ENCODE measurements around the gene LRFN4.
A peak's percentile ranks its signal among the peaks of the same experiment; 100 is the strongest.

The LRFN4 gene

GRCh38 chr11:66834943-66835342 lies 21.9 kb upstream of the LRFN4 start:
- Histone ChIP-seq H3K27ac (ENCODE audit: low read depth, low read length) (peak overlapping the region; percentile 86), H2AFZ (ENCODE audit: low read length, unreplicated experiment) (no peak overlapping the region), H3K79me2 (ENCODE audit: control insufficient read depth, insufficient read depth, low read length, unreplicated experiment) (peaks cover 3% of the 10 kb centered on the region), H3K4me3 (ENCODE audit: low read depth, low read length) (no peak overlapping the region), H3K36me3 (ENCODE audit: insufficient read depth, low read length) (no peaks in the 10 kb centered on the region), H3K27me3 (ENCODE audit: insufficient read depth, low read length) (no peaks in the 10 kb centered on the region), H3K4me1 (ENCODE audit: control insufficient read depth, insufficient read depth, low read length, unreplicated experiment) (peaks cover 9% of the 10 kb centered on the region)

DNA sequence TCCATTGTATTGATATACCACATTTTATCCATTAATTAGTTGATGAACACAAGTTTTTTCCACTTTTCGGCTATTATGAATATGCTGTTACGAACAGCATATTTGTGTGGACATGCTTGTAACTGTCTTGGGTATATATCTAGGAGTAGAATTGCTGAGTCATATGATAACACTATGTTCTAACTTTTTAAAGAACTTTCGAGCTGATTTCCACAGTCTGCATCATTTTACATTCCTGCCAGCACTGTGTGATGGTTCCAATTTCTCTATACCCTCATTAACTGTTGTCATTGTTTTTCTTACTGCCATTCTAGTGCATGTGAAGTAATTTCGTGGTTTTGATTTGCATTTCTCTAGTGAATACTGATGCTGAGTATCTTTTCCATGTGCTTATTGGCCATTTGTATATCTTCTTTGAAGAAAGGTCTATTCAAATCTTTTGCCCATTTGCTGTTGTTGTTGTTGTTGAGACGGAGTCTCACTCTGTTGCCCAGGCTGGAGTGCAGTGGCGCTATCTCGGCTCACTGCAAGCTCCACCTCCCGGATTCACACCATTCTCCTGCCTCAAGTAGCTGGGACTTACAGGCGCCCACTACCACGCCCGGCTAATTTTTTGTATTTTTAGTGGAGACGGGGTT lies 21.0 kb upstream of the LRFN4 start:
- H3K4me1 ChIP-seq (ENCODE audit: control insufficient read depth, insufficient read depth, low read length, unreplicated experiment), result peaks cover 18% of the 10 kb centered on the region
- H2AFZ ChIP-seq (ENCODE audit: low read length, unreplicated experiment), result no peak overlapping the region
- no peaks in the 10 kb centered on the region for H3K27me3 ChIP-seq (ENCODE audit: insufficient read depth, low read length)
- H3K36me3 ChIP-seq (ENCODE audit: insufficient read depth, low read length), result no peaks in the 10 kb centered on the region
- H3K79me2 ChIP-seq (ENCODE audit: control insufficient read depth, insufficient read depth, low read length, unreplicated experiment), result peaks cover 9% of the 10 kb centered on the region
- H3K4me3 ChIP-seq (ENCODE audit: low read depth, low read length), result no peak overlapping the region
- H3K27ac ChIP-seq (ENCODE audit: low read depth, low read length), result peak overlapping the region; percentile 86

DNA sequence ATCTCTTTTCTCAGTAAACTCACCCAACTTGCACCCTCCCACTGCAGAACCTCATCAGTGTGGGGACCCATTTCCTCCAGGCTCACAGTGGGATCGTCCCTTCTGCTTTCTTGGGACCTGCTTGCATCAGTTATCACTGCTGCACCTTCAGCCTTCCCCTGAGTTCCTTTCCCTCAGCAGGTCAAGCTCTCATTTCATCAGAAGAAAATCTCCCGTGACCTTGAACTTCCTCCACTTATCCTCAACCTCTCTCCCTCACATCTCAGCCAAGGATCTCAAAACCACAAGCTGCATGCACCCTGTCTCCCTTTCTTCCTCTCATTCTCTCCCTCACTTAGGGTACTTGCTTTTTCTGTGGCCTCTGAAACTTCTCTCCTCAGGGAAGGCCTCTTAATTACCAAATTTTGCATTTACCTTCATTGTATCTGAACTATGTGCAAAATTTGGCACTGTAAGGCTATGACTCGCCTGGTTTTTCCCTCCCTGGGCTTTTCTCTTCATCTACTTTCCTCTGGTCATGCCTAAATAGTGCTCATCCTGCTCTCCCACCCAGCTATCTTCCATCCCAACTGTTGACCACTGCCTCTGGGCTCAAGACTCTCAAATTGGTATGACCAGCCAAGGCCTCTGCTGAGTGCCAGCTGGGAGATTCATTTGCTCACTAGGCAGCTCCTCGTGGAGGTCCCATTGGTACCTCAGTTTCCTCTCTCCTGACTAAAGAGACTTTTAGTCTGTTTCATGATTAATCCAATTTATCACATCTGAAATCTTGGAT lies 16.4 kb upstream of the LRFN4 start:
- Histone ChIP-seq H3K79me2 (ENCODE audit: control insufficient read depth, insufficient read depth, low read length, unreplicated experiment) (peaks cover 50% of the 10 kb centered on the region), H3K4me1 (ENCODE audit: control insufficient read depth, insufficient read depth, low read length, unreplicated experiment) (peaks cover 29% of the 10 kb centered on the region), H3K4me3 (ENCODE audit: low read depth, low read length) (no peak overlapping the region), H3K27ac (ENCODE audit: low read depth, low read length) (peak overlapping the region; percentile 38; the same call in 1 of the 2 replicates), H3K27me3 (ENCODE audit: insufficient read depth, low read length) (no peaks in the 10 kb centered on the region), H3K36me3 (ENCODE audit: insufficient read depth, low read length) (no peaks in the 10 kb centered on the region), H2AFZ (ENCODE audit: low read length, unreplicated experiment) (no peak overlapping the region)

- peak overlapping the region; percentile 98 for H3K4me3 ChIP-seq (ENCODE audit: low read depth, low read length)
- no peaks in the 10 kb centered on the region for H3K36me3 ChIP-seq (ENCODE audit: insufficient read depth, low read length)
- no peak overlapping the region for H3K27ac ChIP-seq (ENCODE audit: low read depth, low read length)
- H3K27me3 ChIP-seq (ENCODE audit: insufficient read depth, low read length), result no peaks in the 10 kb centered on the region
- peaks cover 33% of the 10 kb centered on the region for H3K4me1 ChIP-seq (ENCODE audit: control insufficient read depth, insufficient read depth, low read length, unreplicated experiment)
- H3K79me2 ChIP-seq (ENCODE audit: control insufficient read depth, insufficient read depth, low read length, unreplicated experiment), result peaks cover 52% of the 10 kb centered on the region
- no peak overlapping the region for H2AFZ ChIP-seq (ENCODE audit: low read length, unreplicated experiment)
Observed at GRCh38 chr11:66841861-66842260, 15.0 kb upstream of the LRFN4 start.

- H3K4me1 ChIP-seq (ENCODE audit: control insufficient read depth, insufficient read depth, low read length, unreplicated experiment), result peaks cover 36% of the 10 kb centered on the region
Observed at GRCh38 chr11:66842501-66842895, 14.4 kb upstream of the LRFN4 start.

GRCh38 chr11:66842896-66843775 lies 13.7 kb upstream of the LRFN4 start, which contains the start of gene RCE1:
Gene RCE1 (plus strand): TSS chr11:66843441. CDS start chr11:66843456, 15 bp downstream.
- Histone ChIP-seq H3K27me3 (ENCODE audit: insufficient read depth, low read length) (no peaks in the 10 kb centered on the region), H3K4me1 (ENCODE audit: control insufficient read depth, insufficient read depth, low read length, unreplicated experiment) (peaks cover 36% of the 10 kb centered on the region), H3K79me2 (ENCODE audit: control insufficient read depth, insufficient read depth, low read length, unreplicated experiment) (peaks cover 52% of the 10 kb centered on the region), H2AFZ (ENCODE audit: low read length, unreplicated experiment) (peak within 1 kb of the TSS; percentile 80), H3K27ac (ENCODE audit: low read depth, low read length) (peak within 1 kb of the TSS; percentile 88), H3K4me3 (ENCODE audit: low read depth, low read length) (peak within 1 kb of the TSS; percentile 98), H3K36me3 (ENCODE audit: insufficient read depth, low read length) (peaks cover 3% of the 10 kb centered on the region; the same call in 1 of the 2 replicates)

More at GRCh38 chr11:66842501-66842895, 14.4 kb upstream of the LRFN4 start:
- Histone ChIP-seq H2AFZ (ENCODE audit: low read length, unreplicated experiment) (no peak overlapping the region), H3K36me3 (ENCODE audit: insufficient read depth, low read length) (no peaks in the 10 kb centered on the region), H3K4me3 (ENCODE audit: low read depth, low read length) (peak overlapping the region; percentile 98), H3K27me3 (ENCODE audit: insufficient read depth, low read length) (no peaks in the 10 kb centered on the region), H3K79me2 (ENCODE audit: control insufficient read depth, insufficient read depth, low read length, unreplicated experiment) (peaks cover 52% of the 10 kb centered on the region), H3K27ac (ENCODE audit: low read depth, low read length) (peak overlapping the region; percentile 88)

GRCh38 chr11:66843776-66844495 lies 12.9 kb upstream of the LRFN4 start:
- Histone ChIP-seq H3K27me3 (ENCODE audit: insufficient read depth, low read length) (no peaks in the 10 kb centered on the region), H3K27ac (ENCODE audit: low read depth, low read length) (peak overlapping the region; percentile 88)

DNA sequence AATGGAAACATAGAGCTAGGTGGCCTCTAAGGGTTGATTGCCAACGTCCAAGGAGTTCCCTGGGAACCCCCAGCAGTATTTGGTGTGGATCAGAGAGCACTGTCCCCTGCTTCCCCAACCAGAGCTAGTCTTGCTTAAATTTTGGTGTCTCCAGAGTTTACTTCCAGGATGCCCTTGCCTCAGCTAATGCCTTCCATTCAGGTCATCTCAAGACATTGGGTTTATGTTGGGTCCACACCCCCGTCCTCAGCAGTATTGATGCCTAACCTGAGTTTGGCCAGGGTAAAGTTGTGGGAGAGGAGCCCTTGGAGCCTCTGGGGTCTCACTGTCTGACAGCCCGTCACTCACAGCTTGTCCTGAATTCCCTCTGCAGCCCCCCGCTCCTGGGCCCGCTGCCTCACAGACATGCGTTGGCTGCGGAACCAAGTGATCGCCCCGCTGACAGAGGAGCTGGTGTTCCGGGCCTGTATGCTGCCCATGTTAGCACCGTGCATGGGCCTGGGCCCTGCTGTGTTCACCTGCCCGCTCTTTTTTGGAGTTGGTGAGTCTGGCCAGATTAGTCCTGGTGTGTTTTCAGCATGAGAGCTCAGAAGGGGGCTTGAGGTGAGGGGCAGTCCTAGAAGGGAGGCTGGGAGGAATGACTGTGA lies 12.2 kb upstream of the LRFN4 start:
- H3K4me1 ChIP-seq (ENCODE audit: control insufficient read depth, insufficient read depth, low read length, unreplicated experiment), result peaks cover 36% of the 10 kb centered on the region
- peak overlapping the region; percentile 98 for H3K4me3 ChIP-seq (ENCODE audit: low read depth, low read length)
- H3K36me3 ChIP-seq (ENCODE audit: insufficient read depth, low read length), result peaks cover 3% of the 10 kb centered on the region; the same call in 1 of the 2 replicates
- no peaks in the 10 kb centered on the region for H3K27me3 ChIP-seq (ENCODE audit: insufficient read depth, low read length)
- no peak overlapping the region for H2AFZ ChIP-seq (ENCODE audit: low read length, unreplicated experiment)
- H3K27ac ChIP-seq (ENCODE audit: low read depth, low read length), result no peak overlapping the region
- H3K79me2 ChIP-seq (ENCODE audit: control insufficient read depth, insufficient read depth, low read length, unreplicated experiment), result peaks cover 52% of the 10 kb centered on the region

More at GRCh38 chr11:66843776-66844495, 12.9 kb upstream of the LRFN4 start:
- H2AFZ ChIP-seq (ENCODE audit: low read length, unreplicated experiment), result peak overlapping the region; percentile 80
- peaks cover 3% of the 10 kb centered on the region; the same call in 1 of the 2 replicates for H3K36me3 ChIP-seq (ENCODE audit: insufficient read depth, low read length)
- peaks cover 36% of the 10 kb centered on the region for H3K4me1 ChIP-seq (ENCODE audit: control insufficient read depth, insufficient read depth, low read length, unreplicated experiment)
- peaks cover 52% of the 10 kb centered on the region for H3K79me2 ChIP-seq (ENCODE audit: control insufficient read depth, insufficient read depth, low read length, unreplicated experiment)
- H3K4me3 ChIP-seq (ENCODE audit: low read depth, low read length), result peak overlapping the region; percentile 98

DNA sequence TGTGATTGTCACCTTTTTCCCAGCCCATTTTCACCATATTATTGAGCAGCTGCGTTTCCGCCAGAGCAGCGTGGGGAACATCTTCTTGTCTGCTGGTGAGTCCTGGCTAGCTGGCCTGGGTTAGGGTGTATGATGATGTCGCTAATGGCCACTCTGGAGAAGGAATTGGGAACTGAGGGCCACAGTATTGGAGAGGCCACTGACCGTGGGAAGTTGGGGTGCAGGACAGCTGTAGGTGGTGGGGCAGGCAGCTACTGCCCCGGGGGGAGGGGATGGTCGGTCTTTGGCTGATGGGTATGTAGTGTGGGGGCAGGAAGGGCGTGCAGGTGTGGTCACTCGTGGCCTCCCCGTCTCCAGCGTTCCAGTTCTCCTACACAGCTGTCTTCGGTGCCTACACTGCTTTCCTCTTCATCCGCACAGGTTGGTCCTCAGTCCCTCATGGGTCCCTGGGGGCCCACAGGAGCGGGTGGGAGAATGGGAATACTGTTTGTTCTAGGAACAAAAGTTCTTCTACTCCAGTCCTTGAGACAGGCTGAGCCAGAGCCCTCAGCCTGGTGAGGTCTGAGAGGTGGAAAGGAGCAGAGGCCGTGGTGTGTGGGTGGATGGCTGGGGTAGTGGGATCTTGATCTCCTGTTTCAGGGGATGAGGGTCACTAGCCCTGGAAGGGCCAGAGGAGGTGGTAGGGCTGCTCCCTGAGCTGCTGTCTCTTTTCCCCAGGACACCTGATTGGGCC lies 11.6 kb upstream of the LRFN4 start:
- H3K36me3 ChIP-seq (ENCODE audit: insufficient read depth, low read length), result peaks cover 3% of the 10 kb centered on the region; the same call in 1 of the 2 replicates
- no peak overlapping the region for H3K27ac ChIP-seq (ENCODE audit: low read depth, low read length)
- no peaks in the 10 kb centered on the region for H3K27me3 ChIP-seq (ENCODE audit: insufficient read depth, low read length)
- H3K4me3 ChIP-seq (ENCODE audit: low read depth, low read length), result no peak overlapping the region; the same call in 1 of the 2 replicates
- H3K79me2 ChIP-seq (ENCODE audit: control insufficient read depth, insufficient read depth, low read length, unreplicated experiment), result peaks cover 45% of the 10 kb centered on the region
- H3K4me1 ChIP-seq (ENCODE audit: control insufficient read depth, insufficient read depth, low read length, unreplicated experiment), result peaks cover 32% of the 10 kb centered on the region
- H2AFZ ChIP-seq (ENCODE audit: low read length, unreplicated experiment), result no peak overlapping the region

Data from ACC112 (cell line).